ENCODE measurements around the gene SCGB1D1.
A peak's percentile ranks its signal among the peaks of the same experiment; 100 is the strongest.

Gene SCGB1D1, protein sequence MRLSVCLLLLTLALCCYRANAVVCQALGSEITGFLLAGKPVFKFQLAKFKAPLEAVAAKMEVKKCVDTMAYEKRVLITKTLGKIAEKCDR

DNA sequence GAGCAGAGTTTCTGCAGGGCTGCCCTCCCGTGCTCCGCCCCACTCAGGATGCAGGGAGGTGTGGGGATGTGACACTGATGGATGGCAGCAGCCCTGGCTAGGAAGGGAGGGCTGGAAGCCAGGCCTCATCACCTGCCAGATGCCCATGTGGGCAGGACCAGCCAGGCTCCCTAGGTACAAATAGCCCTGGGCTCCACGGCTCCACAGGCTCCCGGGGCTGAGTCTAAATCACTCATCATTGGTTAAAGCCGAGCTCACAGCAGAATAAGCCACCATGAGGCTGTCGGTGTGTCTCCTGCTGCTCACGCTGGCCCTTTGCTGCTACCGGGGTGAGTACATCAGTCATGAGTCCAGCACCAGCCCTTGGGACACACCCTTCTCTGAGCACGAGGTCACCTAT, at the start of gene SCGB1D1:
TSS of gene SCGB1D1 (plus strand) at position 206 of the 400 bp plus-strand sequence. CDS start at position 275, 69 bp downstream.
- no peak for DNase-seq

DNA sequence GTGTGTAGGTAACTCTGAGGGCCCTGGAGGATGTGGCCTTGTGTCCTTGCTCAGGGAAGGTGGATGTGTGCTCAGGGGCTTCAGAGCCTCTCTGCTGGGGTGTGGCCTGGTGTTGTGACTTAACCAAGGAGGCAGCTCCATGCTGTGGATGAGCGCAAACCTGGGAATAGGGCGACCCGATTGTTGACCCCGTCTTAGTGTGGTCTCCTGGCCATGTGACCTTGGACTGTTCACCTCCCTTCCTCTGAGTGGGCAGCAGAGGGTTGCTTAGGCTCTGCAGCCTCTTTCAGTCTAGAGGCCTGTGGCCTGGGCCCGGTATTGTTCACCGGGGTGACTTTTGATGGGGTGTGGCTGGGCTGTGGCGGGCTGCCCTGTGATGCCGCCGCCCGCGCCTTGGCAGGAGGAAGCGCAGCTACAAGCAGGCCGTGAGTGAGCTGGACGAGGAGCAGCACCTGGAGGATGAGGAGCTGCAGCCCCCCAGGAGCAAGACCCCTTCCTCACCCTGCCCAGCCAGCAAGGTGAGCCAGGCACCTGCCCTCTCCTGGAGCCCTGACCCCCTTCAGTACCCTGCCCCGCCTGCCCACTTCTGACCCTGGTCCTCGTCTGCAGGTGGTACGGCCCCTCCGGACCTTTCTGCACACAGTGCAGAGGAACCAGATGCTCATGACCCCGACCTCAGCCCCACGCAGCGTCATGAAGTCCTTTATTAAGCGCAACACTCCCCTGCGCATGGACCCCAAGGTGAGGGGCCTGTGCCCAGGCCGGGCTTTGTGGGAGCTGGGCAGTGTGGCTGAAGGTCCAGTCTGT, 49.5 kb upstream of the SCGB1D1 start:
- peak; percentile 37 for DNase-seq

DNA sequence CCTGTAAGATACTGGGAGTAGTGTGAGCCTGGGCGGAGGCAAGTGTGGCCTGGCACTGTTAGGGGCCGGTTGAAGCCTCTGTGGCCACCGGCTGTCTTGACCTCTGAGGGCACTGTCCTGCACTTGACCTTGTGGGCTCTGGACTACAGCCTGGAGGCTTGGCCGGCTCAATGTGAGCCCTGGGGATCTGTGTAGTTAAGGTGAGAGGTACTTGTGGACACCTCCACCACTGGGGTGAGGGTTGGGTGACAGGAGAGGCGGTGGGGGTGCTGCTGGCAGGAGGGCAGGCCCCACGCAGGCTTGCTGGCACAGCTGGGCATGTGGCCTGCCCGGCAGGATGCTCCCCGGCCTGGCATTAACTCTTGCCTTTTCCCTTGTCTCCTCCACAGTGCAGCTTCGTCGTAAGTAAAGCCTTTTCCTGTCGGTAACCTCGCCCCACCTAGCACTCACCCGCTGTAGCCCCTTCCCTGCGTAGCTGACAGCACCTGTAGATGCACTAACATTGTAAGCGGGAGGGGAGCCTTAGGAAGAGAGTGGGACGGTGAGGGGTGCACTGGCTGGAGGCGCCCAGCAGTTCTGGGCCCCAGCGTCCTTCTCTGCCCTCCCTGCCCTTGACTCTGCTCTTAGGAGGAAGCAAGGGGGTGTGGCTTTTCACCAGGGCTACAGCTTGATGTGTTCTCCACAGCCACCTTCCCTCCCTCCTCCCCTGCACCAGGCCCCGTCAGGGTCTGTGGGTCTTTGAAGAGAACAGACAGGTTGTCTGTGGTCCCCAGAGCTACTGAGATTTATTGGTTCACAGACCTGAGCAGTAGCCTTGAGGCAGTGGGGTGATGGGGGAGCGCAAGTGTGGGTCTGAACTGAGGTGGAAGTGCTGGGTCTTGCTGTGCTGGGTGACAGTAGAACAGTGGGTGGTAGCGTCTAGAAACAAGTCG, 48.6 kb upstream of the SCGB1D1 start:
- DNase-seq = peak; percentile 44

DNA sequence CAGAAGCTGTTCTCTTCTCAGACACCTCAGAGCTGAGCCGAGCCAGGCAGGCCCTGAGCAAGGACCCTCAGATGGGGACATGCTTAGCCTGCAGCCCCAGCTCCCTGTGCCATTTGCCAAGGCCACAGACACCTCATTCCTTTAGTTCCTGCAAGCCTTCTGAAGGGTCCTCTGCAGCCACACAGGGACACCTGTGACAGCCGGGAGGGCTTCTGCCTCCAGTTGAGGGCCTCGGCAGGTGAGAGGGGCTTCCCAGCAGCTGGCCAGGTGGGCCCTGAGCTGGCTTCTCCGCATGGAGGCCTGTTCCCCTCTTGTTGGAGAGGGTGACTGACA, 48.0 kb upstream of the SCGB1D1 start:
- peak; percentile 37 for DNase-seq

DNA sequence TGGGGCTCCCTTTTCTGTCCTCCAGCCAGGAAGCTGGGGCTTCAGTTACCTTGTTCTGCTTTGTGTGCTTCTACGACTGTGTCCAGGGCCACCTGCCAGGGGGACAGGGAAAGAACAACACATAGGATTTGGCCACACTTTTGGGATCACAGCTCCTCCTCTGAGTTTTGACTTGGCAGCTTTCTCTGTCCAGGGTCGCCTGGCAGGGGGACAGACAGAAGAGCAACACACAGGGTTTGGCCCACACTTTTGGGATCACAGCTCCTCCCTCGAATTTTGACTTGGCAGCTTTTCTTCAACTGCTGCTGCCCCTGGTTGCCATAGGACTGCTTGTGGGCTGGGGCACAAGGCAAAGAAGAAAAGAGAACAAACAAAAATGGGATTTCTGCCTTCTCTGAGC, 47.1 kb upstream of the SCGB1D1 start:
- DNase-seq = peak; percentile 25

DNA sequence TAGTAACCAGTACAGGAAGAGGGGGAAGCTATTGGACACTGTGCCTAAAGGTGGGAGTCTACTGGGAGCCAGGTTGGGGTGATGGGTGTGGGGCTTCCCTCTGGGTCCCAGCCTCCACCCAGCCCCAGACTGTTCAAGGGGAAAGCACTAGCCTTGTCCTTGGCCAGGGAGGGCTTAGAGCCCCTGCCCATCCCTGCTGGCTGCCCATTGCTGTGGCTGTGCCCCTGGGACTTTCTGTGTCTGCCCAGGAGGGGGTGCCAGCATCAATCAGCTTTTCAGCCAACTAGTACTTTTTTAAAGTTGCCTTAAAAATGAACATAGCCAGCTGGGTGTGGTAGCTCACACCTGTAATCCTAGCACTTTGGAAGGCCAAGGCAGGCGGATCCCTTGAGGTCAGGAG, 46.3 kb upstream of the SCGB1D1 start:
- DNase-seq = peak; percentile 46

DNA sequence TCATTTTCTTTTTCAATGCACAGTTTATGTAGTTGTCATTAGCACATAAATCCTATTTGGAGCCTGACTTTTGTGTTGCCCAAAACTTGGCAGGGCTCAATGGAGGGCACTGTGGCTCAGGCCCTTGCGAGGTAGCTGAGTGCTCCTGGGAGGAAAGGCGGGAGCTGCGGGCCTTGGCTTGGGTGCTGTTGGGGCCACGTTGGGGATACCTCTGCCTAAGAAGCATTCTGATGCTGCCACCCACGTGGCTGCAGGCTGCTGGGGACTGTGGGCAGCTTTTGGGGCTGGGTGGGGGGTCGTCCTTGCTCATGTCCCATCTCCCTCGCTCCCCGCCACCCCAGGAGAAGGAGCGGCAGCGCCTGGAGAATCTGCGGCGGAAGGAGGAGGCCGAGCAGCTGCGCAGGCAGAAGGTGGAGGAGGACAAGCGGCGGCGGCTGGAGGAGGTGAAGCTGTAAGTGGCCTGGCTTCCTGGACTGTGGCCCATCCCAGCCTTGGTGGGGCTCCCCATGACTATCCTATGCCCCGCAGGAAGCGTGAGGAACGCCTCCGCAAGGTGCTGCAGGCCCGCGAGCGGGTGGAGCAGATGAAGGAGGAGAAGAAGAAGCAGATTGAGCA, 45.3 kb upstream of the SCGB1D1 start:
- DNase-seq = peak; percentile 33

DNA sequence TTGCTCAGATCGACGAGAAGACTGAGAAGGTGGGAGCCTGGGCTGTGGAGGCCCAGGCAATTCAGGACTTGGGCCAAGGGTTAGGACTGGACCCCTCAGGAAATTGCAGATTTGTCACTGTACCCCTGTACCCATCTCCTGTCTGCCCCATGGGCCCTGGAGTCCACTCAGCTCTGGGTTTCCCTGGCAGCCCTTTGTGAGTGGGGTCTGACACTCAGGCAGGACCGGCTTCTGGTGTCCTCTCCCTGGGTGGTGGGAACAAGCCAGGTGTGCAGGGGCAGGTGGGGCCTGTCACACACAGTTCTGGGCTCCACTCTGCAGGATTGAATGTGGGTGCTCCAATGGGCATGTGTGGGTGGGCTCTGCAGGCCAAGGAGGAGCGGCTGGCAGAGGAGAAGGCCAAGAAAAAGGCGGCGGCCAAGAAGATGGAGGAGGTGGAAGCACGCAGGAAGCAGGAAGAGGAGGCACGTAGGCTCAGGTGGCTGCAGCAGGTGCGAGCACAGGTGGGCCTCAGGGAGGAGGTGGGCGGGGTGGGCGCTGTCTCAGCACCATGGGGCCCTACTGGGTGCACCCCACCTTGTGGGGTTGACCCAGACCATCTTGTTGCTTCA, 44.6 kb upstream of the SCGB1D1 start:
- DNase-seq = peak; percentile 43

DNA sequence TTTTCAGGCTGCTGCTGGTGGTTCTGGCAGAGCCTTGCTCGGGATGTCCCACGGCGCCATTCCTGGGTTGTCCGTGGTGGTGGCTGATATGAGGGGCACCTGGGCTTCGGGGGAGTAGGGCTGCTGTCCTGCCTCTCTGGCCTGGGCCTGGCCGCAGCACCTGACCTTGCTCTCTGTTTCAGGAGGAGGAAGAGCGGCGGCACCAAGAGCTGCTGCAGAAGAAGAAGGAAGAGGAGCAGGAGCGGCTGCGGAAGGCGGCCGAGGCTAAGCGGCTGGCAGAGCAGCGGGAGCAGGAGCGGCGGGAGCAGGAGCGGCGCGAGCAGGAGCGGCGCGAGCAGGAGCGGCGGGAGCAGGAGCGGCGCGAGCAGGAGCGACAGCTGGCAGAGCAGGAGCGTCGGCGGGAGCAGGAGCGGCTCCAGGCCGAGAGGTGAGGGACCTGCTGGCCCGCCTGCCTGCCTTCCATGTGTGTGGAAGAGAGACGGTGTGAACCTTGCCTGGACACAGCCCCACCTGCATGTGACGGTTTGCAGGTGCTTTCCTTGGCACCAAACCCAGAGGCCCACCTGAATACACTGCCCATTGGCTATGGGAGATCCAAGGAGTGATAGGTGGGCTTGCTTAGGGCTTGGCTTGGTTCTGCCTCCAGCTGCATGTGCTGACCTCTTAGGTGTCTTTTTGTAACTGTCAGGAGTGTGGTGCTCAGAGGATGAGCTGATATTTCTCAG, 43.4 kb upstream of the SCGB1D1 start:
- DNase-seq = peak; percentile 28

DNA sequence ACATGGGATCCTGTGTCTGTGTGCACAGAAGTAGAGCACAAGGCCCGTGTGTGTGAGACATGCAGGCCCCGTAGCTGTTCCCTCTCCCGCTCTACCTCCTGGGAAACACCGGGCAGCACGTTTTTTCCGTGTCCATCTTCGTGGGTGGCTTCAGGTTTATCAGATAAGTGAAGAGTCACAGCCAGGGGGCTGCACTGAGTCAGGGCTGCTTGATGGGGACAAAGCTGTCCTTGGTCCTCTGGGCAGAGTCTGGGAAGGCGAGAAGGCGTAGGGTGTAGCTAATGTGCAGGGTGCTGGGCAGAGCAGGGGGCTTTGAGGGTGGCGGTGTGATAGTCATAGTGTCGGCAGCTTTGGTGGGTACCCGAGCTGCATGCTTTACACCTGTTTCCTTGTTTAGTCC, 42.5 kb upstream of the SCGB1D1 start:
- peak; percentile 39 for DNase-seq

DNA sequence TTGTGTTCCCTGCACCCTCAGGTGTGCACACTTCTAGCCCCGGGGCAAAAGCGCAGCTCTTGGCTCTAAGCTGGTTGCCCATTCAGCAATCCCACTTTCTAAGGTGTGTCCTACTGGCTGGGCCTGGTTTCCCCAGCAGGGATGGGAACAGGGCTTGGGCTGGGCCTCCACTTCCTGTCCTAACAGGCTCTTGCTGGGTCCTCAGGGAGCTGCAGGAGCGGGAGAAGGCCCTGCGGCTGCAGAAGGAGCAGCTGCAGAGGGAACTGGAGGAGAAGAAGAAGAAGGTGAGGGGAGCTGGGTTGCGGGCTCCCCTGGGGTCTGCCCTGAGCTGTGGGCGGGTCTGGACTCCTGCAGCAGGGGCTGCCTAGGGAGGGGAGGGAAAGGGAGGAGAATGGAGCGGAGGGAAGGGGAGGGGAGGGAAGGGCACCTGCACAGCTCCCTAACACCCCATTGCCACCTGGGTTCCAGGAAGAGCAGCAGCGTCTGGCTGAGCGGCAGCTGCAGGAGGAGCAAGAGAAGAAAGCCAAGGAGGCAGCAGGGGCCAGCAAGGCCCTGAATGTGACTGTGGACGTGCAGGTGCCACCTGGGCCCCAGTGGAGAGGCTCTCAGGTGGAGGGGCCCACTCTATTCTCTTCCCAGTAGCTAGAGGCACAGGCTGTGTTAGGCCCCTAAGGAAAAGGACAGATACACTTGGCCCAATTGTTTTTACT, 41.6 kb upstream of the SCGB1D1 start:
- peak; percentile 28 for DNase-seq

DNA sequence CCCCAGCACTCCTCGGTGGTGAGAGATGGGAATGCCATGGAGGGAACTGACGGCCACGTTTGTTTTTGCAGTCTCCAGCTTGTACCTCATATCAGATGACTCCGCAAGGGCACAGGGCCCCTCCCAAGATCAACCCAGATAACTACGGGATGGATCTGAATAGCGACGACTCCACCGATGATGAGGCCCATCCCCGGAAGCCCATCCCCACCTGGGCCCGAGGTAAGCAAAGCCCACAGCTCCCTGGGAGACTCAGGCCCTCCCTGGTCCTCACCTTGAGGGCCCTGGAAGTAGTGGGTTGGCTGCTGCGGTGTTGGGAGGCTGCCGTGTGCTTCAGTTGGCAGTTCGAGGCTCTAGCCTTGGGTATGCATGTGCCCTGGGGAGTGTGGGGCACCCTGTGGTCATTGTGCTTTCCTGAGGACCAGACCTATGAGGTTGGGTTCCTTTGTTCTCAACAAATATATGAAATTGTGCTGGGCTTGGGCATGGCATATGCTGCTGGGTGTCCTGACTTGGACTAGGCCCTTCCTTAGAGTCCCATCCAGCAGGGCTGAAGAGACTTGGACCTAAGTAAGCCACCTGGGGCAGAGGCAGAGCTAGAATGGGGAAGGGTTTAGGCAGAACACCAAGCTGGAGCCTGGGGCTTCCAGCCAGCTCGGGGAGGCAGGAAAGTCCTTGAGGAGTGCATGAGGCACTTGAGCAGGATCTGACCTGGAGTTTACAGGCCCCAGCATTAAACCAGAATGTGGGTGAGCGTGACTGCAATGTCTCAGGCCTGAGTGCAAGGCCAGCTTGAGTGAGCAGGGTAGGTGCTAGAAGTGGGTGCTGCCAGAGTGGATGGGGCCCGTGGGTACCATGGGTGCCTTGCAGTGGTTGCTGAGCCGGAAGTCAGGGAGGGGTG, 39.8 kb upstream of the SCGB1D1 start:
- peak; percentile 38 for DNase-seq

DNA sequence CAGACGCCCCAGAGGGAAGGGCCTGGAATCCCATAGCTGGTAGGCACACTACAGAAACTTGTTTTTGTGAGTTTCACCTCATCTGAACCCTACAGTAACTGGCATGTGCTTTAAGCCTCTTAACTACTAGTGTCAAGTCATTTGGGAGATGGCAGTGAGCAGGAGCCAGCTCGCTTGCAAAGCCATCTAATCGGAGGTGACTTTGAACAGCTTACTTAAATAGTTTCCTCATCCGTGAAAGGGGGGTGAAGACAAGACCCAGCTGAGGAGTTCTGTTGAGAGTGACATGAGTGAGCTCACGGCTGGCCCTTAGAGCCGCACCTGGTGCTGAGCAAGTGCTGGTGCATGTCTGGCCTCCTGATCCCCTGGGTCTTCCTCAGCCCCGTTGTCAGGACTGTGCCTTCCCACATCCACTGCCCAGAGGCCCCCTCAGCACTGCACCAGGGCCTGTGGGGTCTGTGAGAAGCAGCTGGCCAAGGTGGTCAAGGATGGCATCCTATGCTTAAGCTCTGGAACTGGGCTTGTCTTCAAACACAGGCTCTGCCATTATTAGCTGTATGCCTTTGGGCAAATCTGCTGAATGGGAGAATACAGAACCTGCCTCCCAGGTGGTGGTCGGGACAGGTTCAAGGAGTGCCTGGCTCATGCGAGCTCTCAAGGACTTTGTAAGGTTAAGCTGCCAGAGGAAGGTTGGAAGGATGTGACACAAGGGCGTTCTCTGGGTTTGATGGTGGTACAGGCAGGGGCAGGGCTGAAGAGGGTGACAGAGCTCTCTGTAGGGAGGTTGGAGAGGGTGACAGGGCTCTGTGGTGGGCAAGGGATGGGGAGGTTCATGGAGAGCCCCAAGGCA, 38.9 kb upstream of the SCGB1D1 start:
- DNase-seq = peak; percentile 33

DNA sequence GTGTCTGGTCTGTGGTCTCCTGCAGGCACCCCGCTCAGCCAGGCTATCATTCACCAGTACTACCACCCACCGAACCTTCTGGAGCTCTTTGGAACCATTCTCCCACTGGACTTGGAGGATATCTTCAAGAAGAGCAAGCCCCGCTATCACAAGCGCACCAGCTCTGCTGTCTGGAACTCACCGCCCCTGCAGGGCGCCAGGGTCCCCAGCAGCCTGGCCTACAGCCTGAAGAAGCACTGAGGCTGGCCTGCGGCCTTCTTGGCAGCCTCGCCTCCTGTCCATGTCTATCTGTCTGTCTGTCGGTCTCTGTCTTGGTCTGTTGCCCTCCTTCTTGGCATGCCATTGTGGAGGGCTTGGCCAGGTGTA, 38.3 kb upstream of the SCGB1D1 start:
- DNase-seq = peak; percentile 36

DNA sequence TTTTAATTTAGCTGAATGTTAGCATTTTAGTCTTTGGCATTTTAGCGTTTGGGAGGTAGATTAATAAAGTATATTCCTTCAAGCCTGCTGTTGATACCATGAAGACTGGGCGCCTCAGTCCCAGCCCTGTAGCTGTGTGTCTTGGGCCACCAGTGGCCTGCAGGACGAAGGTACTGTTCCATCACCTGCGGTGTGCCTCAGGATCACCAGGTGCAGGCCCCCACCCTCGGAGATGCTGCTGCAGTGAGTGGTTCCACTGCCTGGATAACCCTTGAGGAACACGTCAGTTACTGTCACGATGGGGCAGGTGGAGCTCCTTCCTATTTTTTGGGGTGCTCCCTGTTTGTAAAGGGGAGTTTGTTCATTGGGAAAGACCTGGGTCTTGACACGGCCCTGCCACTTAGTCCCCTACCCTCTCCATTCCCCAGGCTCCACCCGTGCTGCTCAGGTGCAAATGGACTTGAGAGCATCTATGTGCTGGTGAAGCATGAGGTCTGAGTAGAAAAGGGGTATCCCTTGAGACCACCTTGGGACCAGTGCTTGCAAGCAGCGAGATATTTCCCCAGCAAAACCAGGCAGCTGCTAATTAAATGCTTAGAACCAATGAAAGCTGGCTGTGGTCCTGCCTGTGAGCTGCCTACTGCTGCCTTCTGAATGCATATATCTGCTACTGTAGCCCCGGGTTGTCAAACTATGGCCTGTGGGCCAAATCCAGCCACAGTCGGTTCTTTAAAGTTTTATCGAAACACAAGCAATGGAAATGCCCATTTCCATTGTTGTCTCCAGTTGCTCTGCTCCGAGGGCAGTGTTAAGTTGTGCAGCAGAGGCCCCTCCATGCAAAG, 37.5 kb upstream of the SCGB1D1 start:
- DNase-seq = peak; percentile 38

DNA sequence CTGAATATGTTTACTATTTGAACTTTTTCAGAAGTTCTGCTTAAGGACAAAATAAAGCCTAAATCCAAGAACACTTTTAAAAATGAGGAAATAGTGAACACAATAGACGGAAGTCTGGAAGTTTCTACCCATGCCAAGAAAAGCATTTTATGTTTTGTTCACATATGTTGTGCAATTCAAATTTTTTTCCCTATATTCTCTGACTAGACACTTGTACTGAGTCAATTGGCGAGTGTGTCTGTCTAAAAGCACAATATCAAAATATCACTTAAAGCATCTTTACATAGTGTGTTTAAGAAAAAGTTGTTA, 37.0 kb upstream of the SCGB1D1 start:
- no peak for DNase-seq

DNA sequence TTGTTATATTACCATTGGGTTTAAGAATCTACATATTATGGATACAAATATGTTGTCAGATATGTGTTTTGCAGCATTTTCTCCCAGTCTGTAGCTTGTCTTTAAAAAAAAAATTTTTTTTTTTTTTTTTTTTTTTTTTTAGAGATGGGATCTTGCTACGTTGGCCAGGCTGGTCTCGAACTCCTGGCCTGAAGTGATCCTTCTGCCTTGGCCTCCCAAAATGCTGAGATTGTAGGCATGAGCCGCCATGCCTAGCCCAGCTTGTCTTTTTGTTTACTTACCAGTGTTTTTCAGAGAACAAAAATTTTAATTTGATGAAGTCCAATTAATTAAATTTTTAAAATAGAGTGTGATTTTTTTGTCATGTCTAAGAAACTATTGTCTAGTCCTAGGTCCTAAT, 36.4 kb upstream of the SCGB1D1 start:
- DNase-seq = no peak

DNA sequence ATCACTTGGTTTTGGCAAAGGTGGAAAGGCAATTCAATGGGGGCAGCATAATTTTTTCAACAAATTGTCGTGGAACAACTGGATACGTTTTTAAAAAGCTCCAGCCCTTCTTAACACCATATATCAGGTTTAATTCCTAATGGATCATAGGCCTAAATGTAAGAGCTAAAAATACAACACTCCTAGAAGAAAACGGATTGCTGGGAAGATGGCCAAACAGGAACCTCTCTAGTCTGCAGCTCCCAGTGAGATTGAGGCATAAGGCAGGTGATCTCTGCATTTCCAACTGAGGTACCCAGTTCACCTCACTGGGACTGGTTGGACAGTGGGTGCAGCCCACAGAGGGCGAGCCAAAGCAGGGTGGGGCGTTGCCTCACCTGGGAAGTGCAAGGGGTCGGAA, 32.4 kb upstream of the SCGB1D1 start:
- DNase-seq = no peak

DNA sequence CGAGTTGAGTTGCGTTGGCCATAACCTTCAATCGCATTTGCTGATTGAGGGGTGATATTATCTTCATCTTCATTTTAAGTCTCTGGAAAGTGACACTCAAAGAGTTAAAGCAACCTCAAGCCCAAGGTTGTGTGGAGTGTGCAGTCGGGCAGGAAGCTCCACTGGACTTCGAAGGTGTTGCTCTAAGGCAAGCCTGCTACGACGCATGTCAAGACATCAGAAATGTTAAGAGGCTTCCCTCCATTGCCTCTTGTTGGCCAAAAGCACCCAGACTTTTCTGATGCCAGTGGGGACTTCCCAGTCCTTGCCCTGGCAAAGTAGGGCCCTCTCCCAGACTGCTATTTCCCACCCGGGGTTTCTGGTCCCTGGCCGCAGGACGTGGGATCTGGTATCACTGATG, 23.6 kb upstream of the SCGB1D1 start:
- no peak for DNase-seq
